ENCODE results near the gene AFDN. TPM values are rescaled to one million over a fixed set of nuclear protein-coding genes. Genes with fewer than 3 reads are reported as not detected.
"Not testable (repeated sequence)": the region's sequence is repeated elsewhere in the genome, so short reads cannot be mapped to it uniquely, and the experiment has no call there.

The AFDN gene
- total RNA-seq, 2 experiments from 2014 or later = 29.9 to 37.7 TPM

DNA sequence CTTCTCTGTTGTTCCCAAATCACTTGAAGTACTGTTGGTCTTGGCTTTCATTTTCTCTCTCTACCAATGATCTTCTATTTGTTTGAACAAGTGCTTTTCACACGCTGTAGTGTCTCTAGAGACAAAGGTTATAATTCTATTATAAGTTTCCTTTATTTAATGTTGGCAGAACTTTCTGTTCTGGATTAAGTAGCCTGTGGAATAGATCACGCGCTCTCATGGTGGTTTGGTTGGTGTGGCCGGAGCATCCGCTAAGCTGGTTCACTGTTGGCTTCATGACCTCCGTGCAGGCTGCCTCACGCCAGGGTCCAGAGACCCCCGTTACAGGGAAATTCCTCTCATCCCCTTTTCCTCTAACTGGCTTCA is 139.8 kb downstream of the AFDN start:
- Mint-ChIP-seq H3K4me3 (no peak overlapping the region), H3K9me3 (no peaks in the 10 kb centered on the region), H3K27me3 (no peaks in the 10 kb centered on the region), H3K4me1 (peaks cover 4% of the 10 kb centered on the region), H3K27ac (no peak overlapping the region), H3K36me3 (peaks cover 19% of the 10 kb centered on the region)
- no peak for ATAC-seq (ENCODE audit: low read depth)
- POLR2A ChIA-PET = no interaction called here
- DNase-seq = no peak

DNA sequence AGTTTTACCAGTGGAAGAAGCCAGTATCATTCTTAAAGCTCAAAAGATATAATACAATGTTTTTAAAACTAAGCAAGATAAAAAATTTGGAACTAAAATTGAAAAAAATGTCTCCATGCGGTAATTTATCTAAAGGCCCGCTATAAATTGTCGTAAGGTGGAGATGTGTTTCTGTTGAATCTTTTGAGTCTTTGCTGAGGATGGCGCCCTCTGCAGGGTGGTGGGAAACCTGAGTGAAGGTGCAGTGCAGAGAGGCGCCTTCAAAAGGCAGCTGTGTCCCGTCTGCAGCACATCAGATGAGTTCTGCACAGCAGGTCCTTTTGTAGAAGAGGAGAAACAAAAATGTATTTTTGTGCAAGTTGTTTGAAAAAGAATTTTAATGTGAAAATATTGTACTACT is 141.4 kb downstream of the AFDN start:
- no peak overlapping the region for H3K4me3 Mint-ChIP-seq
- peaks cover 4% of the 10 kb centered on the region for H3K4me1 Mint-ChIP-seq
- peaks cover 12% of the 10 kb centered on the region for H3K36me3 Mint-ChIP-seq
- ATAC-seq (ENCODE audit: low read depth) = no peak
- H3K27ac Mint-ChIP-seq = no peak overlapping the region
- no peak for DNase-seq
- H3K9me3 Mint-ChIP-seq = no peaks in the 10 kb centered on the region
- POLR2A ChIA-PET = no interaction called here
- H3K27me3 Mint-ChIP-seq = no peaks in the 10 kb centered on the region

DNA sequence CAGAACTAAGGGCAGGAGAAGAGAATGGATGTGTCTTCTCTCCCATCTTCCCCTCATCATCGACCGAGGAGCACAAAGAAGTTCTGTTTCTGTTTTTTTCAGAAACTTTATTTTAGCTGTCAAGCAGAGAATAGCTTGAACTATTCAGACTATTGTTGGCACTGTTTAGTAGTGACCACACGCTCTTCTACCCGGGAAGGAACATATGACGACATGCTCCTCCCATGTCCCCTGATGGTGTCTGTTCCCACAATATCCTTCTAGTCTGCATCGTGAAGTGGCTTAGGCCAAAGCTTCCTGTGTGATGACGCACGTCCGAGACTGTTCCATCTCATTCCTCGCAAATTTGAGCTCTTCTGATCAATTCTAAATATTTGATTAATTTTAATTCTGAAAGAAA is 143.5 kb downstream of the AFDN start:
- no peaks in the 10 kb centered on the region for H3K9me3 Mint-ChIP-seq
- H3K36me3 Mint-ChIP-seq = peaks cover 9% of the 10 kb centered on the region
- DNase-seq (no peak), ATAC-seq (ENCODE audit: low read depth) (no peak)
- no peak overlapping the region for H3K27ac Mint-ChIP-seq
- no peaks in the 10 kb centered on the region for H3K27me3 Mint-ChIP-seq
- peaks cover under 1% of the 10 kb centered on the region for H3K4me1 Mint-ChIP-seq
- no peak overlapping the region for H3K4me3 Mint-ChIP-seq
- POLR2A ChIA-PET = no interaction called here

DNA sequence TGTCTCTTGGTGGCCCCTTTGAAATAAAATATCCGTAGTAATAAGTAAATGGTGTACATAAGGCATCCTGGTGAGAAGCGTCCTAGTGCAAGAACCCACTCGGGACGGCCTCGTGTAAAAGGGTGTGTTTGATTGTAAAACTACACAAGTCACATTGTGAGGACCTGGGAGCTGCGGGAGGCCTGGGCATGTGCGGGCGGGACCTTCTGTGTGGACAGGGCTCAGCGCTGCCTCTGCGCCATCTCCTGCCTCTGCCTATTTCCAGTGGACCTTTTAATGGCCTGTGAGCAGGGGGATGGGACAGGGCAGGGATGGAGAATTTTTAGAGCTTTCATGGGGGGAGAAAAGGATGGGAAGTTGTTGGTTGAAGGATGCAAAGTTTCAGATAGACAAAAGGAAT is 145.5 kb downstream of the AFDN start:
- no peak overlapping the region for H3K4me3 Mint-ChIP-seq
- DNase-seq (no peak), ATAC-seq (ENCODE audit: low read depth) (no peak)
- H3K27ac Mint-ChIP-seq = no peak overlapping the region
- H3K27me3 Mint-ChIP-seq = no peaks in the 10 kb centered on the region
- H3K36me3 Mint-ChIP-seq = peaks cover 4% of the 10 kb centered on the region
- no peaks in the 10 kb centered on the region for H3K4me1 Mint-ChIP-seq
- no peaks in the 10 kb centered on the region for H3K9me3 Mint-ChIP-seq
- POLR2A ChIA-PET = no interaction called here

DNA sequence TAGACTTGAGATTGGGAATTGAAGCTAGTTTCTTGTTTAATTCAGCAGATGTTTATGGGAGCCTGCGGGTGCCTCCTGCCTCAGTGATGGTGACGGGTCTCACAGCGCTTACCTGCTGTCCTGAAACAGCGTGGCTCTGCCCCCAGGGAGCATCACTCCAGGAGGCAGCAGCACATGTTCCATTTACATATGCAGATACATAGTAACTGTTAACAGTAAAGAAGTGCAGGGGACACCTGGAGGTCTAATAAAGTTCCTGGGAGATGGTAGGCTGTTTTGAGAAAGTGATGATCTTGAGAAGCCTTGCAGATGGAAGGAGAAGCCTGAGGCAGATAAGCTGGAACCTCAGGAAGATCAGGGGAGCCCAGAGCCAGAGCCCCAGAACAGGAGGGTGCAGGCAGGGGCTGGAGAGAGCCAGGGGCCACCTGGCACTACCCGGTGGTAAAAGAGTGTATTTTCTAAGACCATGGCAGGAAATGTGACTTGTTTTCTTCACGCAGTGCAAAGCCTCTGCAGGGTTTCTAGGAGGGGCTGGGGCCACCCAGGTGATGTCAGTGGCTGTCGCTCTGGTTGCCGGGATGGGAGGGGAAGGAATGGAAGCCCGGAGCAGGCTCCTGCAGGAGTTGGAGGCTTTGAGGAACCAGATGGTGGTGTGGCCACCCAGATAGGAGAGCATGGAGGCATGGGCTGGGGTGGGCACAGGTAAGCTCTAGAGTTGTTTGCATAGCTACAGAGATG is 146.6 kb downstream of the AFDN start:
- no peaks in the 10 kb centered on the region for H3K27me3 Mint-ChIP-seq
- no peaks in the 10 kb centered on the region for H3K36me3 Mint-ChIP-seq
- no peaks in the 10 kb centered on the region for H3K9me3 Mint-ChIP-seq
- ATAC-seq (ENCODE audit: low read depth) (no peak), DNase-seq (no peak)
- no peak overlapping the region for H3K27ac Mint-ChIP-seq
- no peaks in the 10 kb centered on the region for H3K4me1 Mint-ChIP-seq
- POLR2A ChIA-PET = no interaction called here
- no peak overlapping the region for H3K4me3 Mint-ChIP-seq

DNA sequence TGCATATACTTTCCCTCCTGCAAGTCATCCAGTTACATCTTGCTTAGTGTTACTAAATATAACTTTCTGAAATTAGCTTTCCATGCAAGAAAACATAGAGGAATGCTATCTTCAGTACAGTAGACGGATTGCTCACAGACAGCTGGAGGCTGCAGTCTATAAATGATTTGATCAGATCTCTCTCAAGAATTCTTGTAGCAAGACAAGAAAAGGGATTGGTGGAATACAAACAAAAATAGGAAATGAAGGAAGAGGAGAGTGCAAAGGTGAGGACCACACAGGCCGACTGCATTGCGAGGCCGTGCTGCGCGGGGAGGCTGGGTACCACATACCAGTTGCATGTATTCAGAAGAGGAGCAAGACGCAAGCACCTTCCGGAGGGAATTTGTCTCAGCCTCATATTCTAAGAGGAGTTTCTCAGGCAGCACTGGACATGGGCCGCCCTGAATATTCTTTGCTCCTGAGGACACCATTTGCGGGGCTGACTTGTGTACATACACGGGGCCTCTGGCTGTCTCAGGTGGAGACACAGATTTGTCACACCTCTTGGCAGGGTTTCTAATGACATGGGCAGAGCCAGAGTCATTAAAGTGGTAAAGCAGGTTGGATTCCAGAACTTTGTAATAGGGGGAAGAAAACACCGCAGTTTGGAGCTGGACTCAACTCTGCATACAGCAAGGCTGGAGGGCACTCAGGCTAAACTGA is 148.1 kb downstream of the AFDN start:
- POLR2A ChIA-PET = no interaction called here
- H3K4me1 Mint-ChIP-seq = no peaks in the 10 kb centered on the region
- H3K36me3 Mint-ChIP-seq = no peaks in the 10 kb centered on the region
- ATAC-seq (ENCODE audit: low read depth) (no peak), DNase-seq (no peak)
- H3K9me3 Mint-ChIP-seq = no peaks in the 10 kb centered on the region
- H3K27ac Mint-ChIP-seq = no peak overlapping the region
- H3K27me3 Mint-ChIP-seq = no peaks in the 10 kb centered on the region
- H3K4me3 Mint-ChIP-seq = no peak overlapping the region

DNA sequence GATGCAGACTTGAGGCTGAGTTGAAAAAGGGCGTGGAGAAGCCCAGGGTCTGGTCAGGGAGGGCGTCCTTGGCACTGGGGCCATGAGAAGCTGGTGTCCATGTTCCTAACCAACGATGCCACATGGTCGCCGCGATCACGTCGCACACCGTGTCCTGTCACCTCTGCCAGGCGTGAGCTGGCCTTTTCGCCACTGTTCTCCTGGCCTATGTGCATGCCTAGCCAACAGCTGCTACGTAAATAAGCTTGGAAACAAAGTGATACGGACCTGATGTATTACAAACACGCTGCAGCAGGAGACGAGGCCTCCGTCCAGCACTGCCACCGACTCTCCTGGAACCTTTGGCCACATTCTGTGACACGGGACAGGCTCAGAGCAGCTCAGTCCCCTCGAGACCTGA is 148.7 kb downstream of the AFDN start:
- Mint-ChIP-seq H3K4me1 (no peaks in the 10 kb centered on the region), H3K27ac (no peak overlapping the region), H3K36me3 (no peaks in the 10 kb centered on the region), H3K27me3 (no peaks in the 10 kb centered on the region), H3K4me3 (no peak overlapping the region), H3K9me3 (no peaks in the 10 kb centered on the region)
- POLR2A ChIA-PET = no interaction called here
- DNase-seq (no peak), ATAC-seq (ENCODE audit: low read depth) (no peak)

DNA sequence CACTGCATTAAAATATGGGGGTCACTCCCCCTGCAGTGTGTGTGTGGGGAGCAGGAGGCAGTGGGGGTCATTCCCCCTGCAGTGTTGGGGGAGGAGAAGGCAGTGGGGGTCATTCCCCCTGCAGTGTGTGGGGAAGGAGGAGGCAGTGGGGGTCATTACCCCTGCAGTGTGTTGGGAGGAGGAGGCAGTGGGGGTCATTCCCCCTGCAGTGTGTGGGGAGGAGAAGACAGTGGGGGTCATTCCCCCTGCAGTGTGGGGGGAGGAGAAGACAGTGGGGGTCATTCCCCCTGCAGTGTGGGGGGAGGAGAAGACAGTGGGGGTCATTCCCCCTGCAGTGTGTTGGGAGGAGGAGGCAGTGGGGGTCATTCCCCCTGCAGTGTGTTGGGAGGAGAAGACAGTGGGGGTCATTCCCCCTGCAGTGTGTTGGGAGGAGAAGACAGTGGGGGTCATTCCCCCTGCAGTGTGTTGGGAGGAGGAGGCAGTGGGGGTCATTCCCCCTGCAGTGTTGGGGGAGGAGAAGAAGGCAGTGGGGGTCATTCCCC is 149.5 kb downstream of the AFDN start:
- H3K27me3 Mint-ChIP-seq; POLR2A ChIA-PET; H3K36me3 Mint-ChIP-seq; H3K4me1 Mint-ChIP-seq; ATAC-seq (ENCODE audit: low read depth); H3K4me3 Mint-ChIP-seq; H3K27ac Mint-ChIP-seq; DNase-seq; H3K9me3 Mint-ChIP-seq: not testable (repeated sequence)

DNA sequence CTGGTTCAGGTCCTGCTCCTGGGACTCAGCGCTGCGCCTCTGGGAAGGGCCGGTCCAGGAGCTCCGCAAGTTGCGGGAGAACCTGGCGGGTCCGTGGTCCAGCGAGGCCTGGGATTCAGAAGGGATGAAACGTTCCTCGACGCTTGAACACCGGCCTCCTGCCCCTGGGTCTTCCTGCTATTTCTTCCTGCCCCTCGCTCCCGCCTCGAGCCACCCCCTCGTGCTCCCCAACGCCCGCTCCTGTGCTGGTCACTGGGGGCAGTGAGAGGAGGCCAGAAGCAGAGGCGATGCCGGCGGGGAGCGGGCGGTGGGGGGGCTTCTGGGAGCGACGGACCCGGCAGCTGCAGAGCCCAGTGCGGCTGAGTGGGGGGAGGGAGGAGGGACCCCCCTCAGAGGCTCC is 150.0 kb downstream of the AFDN start:
- POLR2A ChIA-PET = no interaction called here
- no peak overlapping the region for H3K4me3 Mint-ChIP-seq
- no peaks in the 10 kb centered on the region for H3K27me3 Mint-ChIP-seq

DNA sequence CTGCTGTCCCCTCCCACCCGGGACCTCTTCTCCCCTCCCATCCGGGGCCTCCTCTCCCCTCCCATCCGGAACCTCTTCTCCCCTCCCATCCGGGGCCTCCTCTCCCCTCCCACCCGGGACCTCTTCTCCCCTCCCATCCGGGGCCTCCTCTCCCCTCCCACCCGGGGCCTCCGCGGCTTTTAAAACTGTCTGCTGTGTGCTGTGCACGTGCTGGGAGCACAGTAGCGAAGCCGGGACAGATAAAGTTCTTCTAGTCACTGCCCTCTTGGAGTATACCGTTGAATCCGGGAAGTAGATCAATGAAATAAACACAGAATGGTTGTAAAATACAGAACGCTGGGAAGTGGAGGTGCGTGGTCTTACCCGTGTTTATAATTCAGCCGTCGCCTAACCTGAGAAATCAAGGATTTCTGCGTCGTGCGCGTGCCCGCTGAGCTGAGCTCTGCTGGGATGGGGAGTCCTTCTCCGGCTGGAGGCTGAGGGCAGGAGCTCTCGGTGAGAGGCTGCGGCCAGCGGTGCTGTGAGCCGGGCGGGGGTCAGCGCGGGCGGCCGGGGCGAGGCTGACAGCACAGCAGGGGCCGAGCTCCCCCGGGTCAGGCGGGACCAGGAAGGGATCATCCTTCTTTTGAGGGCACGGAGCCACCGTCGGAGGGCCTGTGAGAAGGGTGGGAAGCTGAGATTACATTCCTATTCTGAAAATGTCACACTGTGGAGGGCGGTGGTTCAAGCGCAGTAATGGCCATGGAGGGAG is 151.2 kb downstream of the AFDN start:
- Mint-ChIP-seq H3K36me3 (peaks cover 1% of the 10 kb centered on the region), H3K9me3 (no peaks in the 10 kb centered on the region), H3K27ac (no peak overlapping the region), H3K27me3 (no peaks in the 10 kb centered on the region), H3K4me3 (no peak overlapping the region), H3K4me1 (peaks cover 2% of the 10 kb centered on the region)
- POLR2A ChIA-PET = no interaction called here
- no peak for ATAC-seq (ENCODE audit: low read depth)
- no peak for DNase-seq

More for the DNA sequence above, 150.0 kb downstream of the AFDN start:
- no peaks in the 10 kb centered on the region for H3K9me3 Mint-ChIP-seq
- ATAC-seq (ENCODE audit: low read depth) (no peak), DNase-seq (no peak)
- H3K27ac Mint-ChIP-seq = no peak overlapping the region
- H3K36me3 Mint-ChIP-seq = no peaks in the 10 kb centered on the region
- H3K4me1 Mint-ChIP-seq = peaks cover 2% of the 10 kb centered on the region

DNA sequence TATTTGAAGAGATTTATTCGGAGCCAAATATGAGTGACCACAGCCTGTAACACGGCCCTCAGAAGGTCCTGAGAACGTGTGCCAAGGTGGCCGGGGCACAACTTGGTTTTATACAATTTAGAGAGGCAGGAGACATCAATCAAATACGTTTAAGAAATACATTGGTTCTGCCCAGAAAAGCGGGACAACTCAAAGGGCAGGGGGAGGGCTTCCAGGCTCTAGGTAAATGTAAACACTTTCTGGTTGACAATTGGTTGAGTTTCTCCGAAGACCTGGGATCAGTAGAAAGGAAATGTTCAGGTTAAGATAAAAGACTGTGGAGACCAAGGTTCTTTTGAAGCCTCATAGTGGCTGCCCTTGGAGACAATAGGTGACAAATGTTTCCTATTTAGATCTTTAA is 151.9 kb downstream of the AFDN start:
- no peaks in the 10 kb centered on the region for H3K27me3 Mint-ChIP-seq
- ATAC-seq (ENCODE audit: low read depth) = no peak
- H3K4me3 Mint-ChIP-seq = no peak overlapping the region
- H3K36me3 Mint-ChIP-seq = peaks cover 1% of the 10 kb centered on the region
- DNase-seq = no peak
- POLR2A ChIA-PET = no interaction called here
- no peaks in the 10 kb centered on the region for H3K9me3 Mint-ChIP-seq
- no peak overlapping the region for H3K27ac Mint-ChIP-seq
- H3K4me1 Mint-ChIP-seq = peaks cover 2% of the 10 kb centered on the region

DNA sequence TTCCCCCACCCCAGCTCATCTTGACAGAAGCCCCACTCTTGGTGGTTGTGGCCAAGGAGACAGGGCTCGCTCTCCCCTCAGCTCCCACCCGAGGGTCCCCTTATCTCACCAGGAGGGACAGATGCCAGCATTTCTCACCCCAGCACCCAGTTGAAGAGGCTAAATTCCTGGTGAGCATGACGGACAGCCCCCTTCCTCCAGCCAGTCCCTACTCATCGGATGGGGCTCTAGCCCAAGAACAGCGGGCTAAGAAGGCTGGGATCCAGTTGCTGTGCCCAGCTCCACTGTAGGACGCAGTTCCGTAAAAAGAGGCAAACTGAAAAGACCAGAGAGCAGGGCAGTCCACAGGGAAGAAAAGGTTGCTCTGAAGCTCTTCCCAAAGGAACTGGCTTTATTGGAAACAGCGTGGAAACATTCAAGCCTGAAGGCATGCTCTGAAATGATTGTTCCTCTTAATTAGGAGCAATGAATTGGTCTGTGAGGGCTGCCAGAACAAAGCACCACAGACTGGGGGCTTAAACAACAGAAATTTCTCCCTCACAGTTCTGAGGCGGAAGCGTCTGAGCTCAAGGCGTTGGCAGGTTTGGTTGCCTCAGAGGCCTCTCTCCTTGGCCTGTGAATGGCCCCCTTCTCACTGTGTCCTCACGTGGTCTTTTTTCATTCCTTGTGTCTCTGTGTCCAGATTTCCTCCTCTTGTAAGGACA is 152.9 kb downstream of the AFDN start:
- POLR2A ChIA-PET = no interaction called here
- H3K4me3 Mint-ChIP-seq = no peak overlapping the region
- peaks cover 2% of the 10 kb centered on the region for H3K4me1 Mint-ChIP-seq
- no peaks in the 10 kb centered on the region for H3K27me3 Mint-ChIP-seq
- H3K36me3 Mint-ChIP-seq = peaks cover 1% of the 10 kb centered on the region
- no peaks in the 10 kb centered on the region for H3K9me3 Mint-ChIP-seq
- ATAC-seq (ENCODE audit: low read depth) (no peak), DNase-seq (no peak)
- H3K27ac Mint-ChIP-seq = no peak overlapping the region

DNA sequence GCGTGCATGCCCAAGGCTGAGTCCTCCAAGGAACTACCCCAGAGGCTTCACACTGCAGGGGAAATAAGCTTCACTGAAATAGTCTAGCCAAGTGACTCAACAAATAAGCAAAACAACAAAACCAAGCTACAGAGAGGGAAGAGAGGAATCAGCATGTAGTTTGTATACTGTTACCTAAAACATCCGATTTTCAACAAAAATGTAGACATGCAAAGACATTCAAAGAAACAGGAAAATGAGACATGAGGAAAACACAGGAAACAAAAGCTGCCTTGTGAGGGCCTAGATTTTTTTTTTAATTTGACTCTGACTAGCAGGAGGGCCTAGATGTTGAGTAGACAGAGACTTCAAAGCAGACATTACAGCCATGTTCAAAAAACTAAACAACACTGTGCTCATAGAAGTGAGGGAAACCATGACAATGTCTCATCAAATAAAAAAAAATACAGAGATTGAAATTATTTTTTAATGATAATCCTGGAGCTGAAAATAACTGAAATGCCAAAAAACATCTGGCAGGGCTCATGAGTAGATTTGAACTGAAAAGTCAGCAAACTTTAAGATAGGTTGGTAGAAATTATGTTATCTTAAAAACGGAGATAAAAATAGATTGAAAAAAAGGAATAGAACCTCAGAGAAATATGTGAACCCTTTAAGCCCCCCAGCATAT is 154.3 kb downstream of the AFDN start:
- POLR2A ChIA-PET = no interaction called here
- H3K36me3 Mint-ChIP-seq = peaks cover 1% of the 10 kb centered on the region
- ATAC-seq (ENCODE audit: low read depth) = no peak
- no peak overlapping the region for H3K27ac Mint-ChIP-seq
- no peak for DNase-seq
- peaks cover 2% of the 10 kb centered on the region for H3K4me1 Mint-ChIP-seq
- H3K9me3 Mint-ChIP-seq = no peaks in the 10 kb centered on the region
- H3K4me3 Mint-ChIP-seq = no peak overlapping the region
- no peaks in the 10 kb centered on the region for H3K27me3 Mint-ChIP-seq
